GM23338 (cell line): ENCODE results near the gene NUDC. TPM values are rescaled to one million over a fixed set of nuclear protein-coding genes. Genes with fewer than 3 reads are reported as not detected.
A peak's percentile ranks its signal among the peaks of the same experiment; 100 is the strongest.

Source experiments
- ATAC-seq: fragments of 200-7000 bp; cut with Tn5 transposase; 3 replicates; pipeline ENCODE4 v1.9.1; 2020
- DNase-seq: peaks from one replicate; pipeline ENCODE4 v3.0.0-alpha.2; 2015; ENCODE audit warnings: low spot score
- H2AFZ ChIP-seq: fragments of 200-600 bp; sonication (generic); 2 replicates; pipeline ENCODE4 v1.8.0; 2016; ENCODE audit warnings: antibody characterized with exemption, mild to moderate bottlenecking, moderate library complexity
- H3F3A ChIP-seq: fragments of 200-600 bp; sonication (generic); replicated peaks from 2 replicates; pipeline ENCODE4 v1.8.0; 2017; ENCODE audit warnings: antibody characterized with exemption, mixed run types, low read depth
- H3K27ac ChIP-seq: fragments of 200-600 bp; sonication (generic); 2 replicates; pipeline ENCODE4 v1.6.1; 2016; ENCODE audit warnings: low read depth
- H3K27me3 ChIP-seq: fragments of 200-600 bp; sonication (generic); 2 replicates; pipeline ENCODE4 v1.8.0; 2016; ENCODE audit warnings: mild to moderate bottlenecking, mixed run types, moderate library complexity; ENCODE audit not compliant: insufficient read depth
- H3K36me3 ChIP-seq: fragments of 200-600 bp; sonication (generic); 2 replicates; pipeline ENCODE4 v1.8.0; 2016; ENCODE audit warnings: mild to moderate bottlenecking; ENCODE audit not compliant: insufficient read depth
- H3K4me1 ChIP-seq: fragments of 200-600 bp; sonication (generic); 2 replicates; pipeline ENCODE4 v1.8.0; 2016; ENCODE audit warnings: mild to moderate bottlenecking, moderate library complexity; ENCODE audit not compliant: insufficient read depth
- H3K4me2 ChIP-seq: fragments of 200-600 bp; sonication (generic); 2 replicates; pipeline ENCODE4 v1.7.1; 2017; ENCODE audit warnings: mixed run types
- H3K4me3 ChIP-seq: fragments of 200-600 bp; sonication (generic); 2 replicates; pipeline ENCODE4 v1.6.1; 2016; ENCODE audit warnings: mixed run types
- H3K79me2 ChIP-seq: fragments of 200-600 bp; sonication (generic); replicated peaks from 2 replicates; pipeline ENCODE4 v1.8.0; 2017; ENCODE audit warnings: mild to moderate bottlenecking; ENCODE audit not compliant: insufficient read depth
- H3K9me2 ChIP-seq: fragments of 200-600 bp; sonication (generic); 2 replicates; pipeline ENCODE4 v1.8.0; 2017; ENCODE audit not compliant: insufficient read depth
- H4K20me1 ChIP-seq: fragments of 200-600 bp; sonication (generic); replicated peaks from 2 replicates; pipeline ENCODE4 v1.8.0; 2017; ENCODE audit warnings: mild to moderate bottlenecking; ENCODE audit not compliant: insufficient read depth
- H3K27ac Mint-ChIP-seq: 2 replicates; pipeline ENCODE4 v1.8.0; 2020; ENCODE audit warnings: inconsistent platforms, mild to moderate bottlenecking, moderate library complexity, mixed read lengths
- H3K27me3 Mint-ChIP-seq: 3 replicates; pipeline ENCODE4 v1.8.0; 2022; ENCODE audit warnings: low read depth, mild to moderate bottlenecking, moderate library complexity, mixed read lengths, inconsistent platforms; ENCODE audit not compliant: insufficient read depth, poor library complexity
- H3K36me3 Mint-ChIP-seq: 3 replicates; pipeline ENCODE4 v1.8.0; 2021; ENCODE audit warnings: low read depth, mild to moderate bottlenecking, inconsistent platforms, moderate library complexity, mixed read lengths
- H3K4me1 Mint-ChIP-seq: 3 replicates; pipeline ENCODE4 v1.8.0; 2020; ENCODE audit warnings: mild to moderate bottlenecking, inconsistent platforms, mixed read lengths
- H3K4me3 Mint-ChIP-seq: 3 replicates; pipeline ENCODE4 v1.8.0; 2021; ENCODE audit warnings: moderate library complexity, mild to moderate bottlenecking, inconsistent platforms, mixed read lengths
- H3K9me3 Mint-ChIP-seq: 3 replicates; pipeline ENCODE4 v1.8.0; 2020; ENCODE audit warnings: moderate library complexity, mild to moderate bottlenecking, inconsistent platforms, mixed read lengths
- CREB1 ChIP-seq: fragments of 250-450 bp; sonication (Bioruptor Pico); IDR thresholded peaks from 2 replicates; pipeline ENCODE4 v1.5.0; 2020; ENCODE audit warnings: low read depth, mild to moderate bottlenecking, moderate library complexity
- EZH2 ChIP-seq: fragments of 200-600 bp; sonication (generic); IDR thresholded peaks from one replicate; pipeline ENCODE4 v1.8.0; 2017; ENCODE audit warnings: antibody characterized with exemption, mild to moderate bottlenecking, low read depth; ENCODE audit not compliant: unreplicated experiment
- EZH2phosphoT487 ChIP-seq: fragments of 200-600 bp; sonication (generic); IDR thresholded peaks from one replicate; pipeline ENCODE4 v1.8.1; 2018; ENCODE audit warnings: antibody characterized with exemption; ENCODE audit not compliant: unreplicated experiment
- JUNB ChIP-seq: IDR thresholded peaks from one replicate; pipeline ENCODE4 v1.6.1; 2016; ENCODE audit warnings: antibody characterized with exemption; ENCODE audit not compliant: unreplicated experiment
- NANOG ChIP-seq: IDR thresholded peaks from 2 replicates; pipeline ENCODE4 v1.6.1; 2016; ENCODE audit warnings: antibody characterized with exemption, borderline replicate concordance
- POLR2AphosphoS5 ChIP-seq: IDR thresholded peaks from 2 replicates; pipeline ENCODE4 v1.6.1; 2016; ENCODE audit warnings: antibody characterized with exemption, low read depth
- STAT1 ChIP-seq: IDR thresholded peaks from one replicate; pipeline ENCODE4 v1.6.1; 2016; ENCODE audit warnings: antibody characterized with exemption; ENCODE audit not compliant: unreplicated experiment
- ZNF114 ChIP-seq: fragments of 250-450 bp; sonication (Bioruptor Pico); IDR thresholded peaks from 2 replicates; pipeline ENCODE4 v1.5.0; 2020; ENCODE audit warnings: mild to moderate bottlenecking, moderate library complexity
- ZNF331 ChIP-seq: fragments of 250-450 bp; sonication (Bioruptor Pico); IDR thresholded peaks from 2 replicates; pipeline ENCODE4 v1.5.0; 2020; ENCODE audit warnings: low read depth, mild to moderate bottlenecking, moderate library complexity
- polyA plus RNA-seq: library from polyadenylated mRNA; unstranded; fragments of >200 nt; fragmentation: Nextera tagmentation; extraction: Ambion mirVana; gene quantifications from 2 replicates; pipeline ENCODE4 v1.2.1, GENCODE V29; 2016
- total RNA-seq: library from RNA; depleted of rRNA; stranded (reverse); fragments of >200 nt; shearing (Covaris generic); gene quantifications from 2 replicates; pipeline ENCODE4 v1.2.3, GENCODE V29; 2014
- TF ChIP-seq, protein P1 (sequence below): IDR thresholded peaks from one replicate; pipeline ENCODE4 v1.6.1; 2018; ENCODE audit warnings: antibody characterized with exemption; ENCODE audit not compliant: unreplicated experiment
- TF ChIP-seq, protein P2 (sequence below): fragments of 250-450 bp; sonication (Bioruptor Pico); IDR thresholded peaks from 2 replicates; pipeline ENCODE4 v1.5.0; 2020; ENCODE audit warnings: mild to moderate bottlenecking, moderate library complexity
- TF ChIP-seq, protein P3 (sequence below), 2 experiments: fragments of 200-600 bp in 1 of 2; sonication (generic) in 1 of 2; conservative IDR thresholded peaks; 2 replicates each; pipeline versions ENCODE4 v1.5.1 to v1.6.1; 2016 to 2017; ENCODE audit warnings: antibody characterized with exemption in 2 of 2, low read depth in 2 of 2, mild to moderate bottlenecking in 2 of 2, moderate library complexity in 1 of 2
- TF ChIP-seq, protein P4 (sequence below): IDR thresholded peaks from 2 replicates; pipeline ENCODE4 v1.6.1; 2016; ENCODE audit warnings: antibody characterized with exemption

The NUDC gene
- total and polyA plus RNA-seq, 2 experiments from 2014 or later = 96.2 to 224 TPM

DNA sequence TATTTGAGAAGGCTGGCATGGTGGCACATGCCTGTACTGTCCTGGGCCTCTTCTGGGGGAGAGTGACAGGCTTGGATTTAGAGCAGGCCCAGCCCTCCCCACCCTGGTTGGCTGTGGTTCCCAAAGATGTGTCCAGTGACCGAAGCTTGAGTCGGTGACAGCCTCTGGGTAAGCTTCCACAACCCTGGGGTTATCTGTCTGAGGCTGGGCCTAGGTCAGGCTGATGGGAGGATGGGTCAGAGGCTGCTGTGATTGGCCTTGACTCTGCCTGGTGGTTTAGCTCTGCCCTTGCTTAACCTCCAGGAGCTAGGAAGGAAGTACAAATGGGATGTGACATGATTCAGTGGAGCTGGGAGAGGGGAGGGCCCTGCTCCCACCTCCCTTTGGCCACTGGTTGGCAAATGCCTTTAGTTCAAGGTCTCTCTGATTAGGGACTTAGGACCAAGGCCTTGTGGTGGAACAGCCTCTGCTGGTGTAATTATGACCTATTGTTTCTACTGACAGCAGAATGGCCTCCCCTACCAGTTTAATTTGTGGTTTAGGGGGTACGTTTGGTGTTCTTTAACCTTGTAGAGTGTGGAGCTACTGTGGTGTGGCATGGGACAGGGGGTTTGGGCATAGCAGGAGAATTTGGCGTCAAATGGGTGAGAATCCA lies 16.6 kb downstream of the NUDC start:
- H3K79me2 ChIP-seq = peaks cover 39% of the 10 kb centered on the region
- H3F3A ChIP-seq = peaks cover 8% of the 10 kb centered on the region; the same call in 1 of the 2 replicates
- peaks cover 63% of the 10 kb centered on the region for H3K36me3 Mint-ChIP-seq
- H3K27me3 Mint-ChIP-seq = peaks cover 3% of the 10 kb centered on the region
- H4K20me1 ChIP-seq = peaks cover 22% of the 10 kb centered on the region
- ATAC-seq (peak; percentile 38; the same call in 1 of the 3 replicates), DNase-seq (no peak)
- 0 out of 3 replicates have a peak, but pooled peaks cover 3% of the 10 kb centered on the region for H3K4me1 Mint-ChIP-seq
- H2AFZ ChIP-seq = no peak overlapping the region
- H3K4me3 ChIP-seq = no peak overlapping the region
- no peak overlapping the region for H3K4me2 ChIP-seq
- no peaks in the 10 kb centered on the region for H3K9me2 ChIP-seq
- H3K27ac Mint-ChIP-seq = peak overlapping the region; percentile 79
- 0 out of 2 replicates have a peak, but pooled peaks cover 7% of the 10 kb centered on the region for H3K4me1 ChIP-seq
- peaks cover 27% of the 10 kb centered on the region for H3K36me3 ChIP-seq
- H3K9me3 Mint-ChIP-seq = no peaks in the 10 kb centered on the region
- H3K27me3 ChIP-seq = no peaks in the 10 kb centered on the region
- TF ChIP-seq JUNB (no peak), ZNF331 (CRISPR knock-in tag) (no peak), EZH2phosphoT487 (no peak), POLR2AphosphoS5 (no peak), CREB1 (no peak), ZNF114 (CRISPR knock-in tag) (no peak), EZH2 (no peak), NANOG (no peak), STAT1 (no peak)
- TF ChIP-seq, protein P1, sequence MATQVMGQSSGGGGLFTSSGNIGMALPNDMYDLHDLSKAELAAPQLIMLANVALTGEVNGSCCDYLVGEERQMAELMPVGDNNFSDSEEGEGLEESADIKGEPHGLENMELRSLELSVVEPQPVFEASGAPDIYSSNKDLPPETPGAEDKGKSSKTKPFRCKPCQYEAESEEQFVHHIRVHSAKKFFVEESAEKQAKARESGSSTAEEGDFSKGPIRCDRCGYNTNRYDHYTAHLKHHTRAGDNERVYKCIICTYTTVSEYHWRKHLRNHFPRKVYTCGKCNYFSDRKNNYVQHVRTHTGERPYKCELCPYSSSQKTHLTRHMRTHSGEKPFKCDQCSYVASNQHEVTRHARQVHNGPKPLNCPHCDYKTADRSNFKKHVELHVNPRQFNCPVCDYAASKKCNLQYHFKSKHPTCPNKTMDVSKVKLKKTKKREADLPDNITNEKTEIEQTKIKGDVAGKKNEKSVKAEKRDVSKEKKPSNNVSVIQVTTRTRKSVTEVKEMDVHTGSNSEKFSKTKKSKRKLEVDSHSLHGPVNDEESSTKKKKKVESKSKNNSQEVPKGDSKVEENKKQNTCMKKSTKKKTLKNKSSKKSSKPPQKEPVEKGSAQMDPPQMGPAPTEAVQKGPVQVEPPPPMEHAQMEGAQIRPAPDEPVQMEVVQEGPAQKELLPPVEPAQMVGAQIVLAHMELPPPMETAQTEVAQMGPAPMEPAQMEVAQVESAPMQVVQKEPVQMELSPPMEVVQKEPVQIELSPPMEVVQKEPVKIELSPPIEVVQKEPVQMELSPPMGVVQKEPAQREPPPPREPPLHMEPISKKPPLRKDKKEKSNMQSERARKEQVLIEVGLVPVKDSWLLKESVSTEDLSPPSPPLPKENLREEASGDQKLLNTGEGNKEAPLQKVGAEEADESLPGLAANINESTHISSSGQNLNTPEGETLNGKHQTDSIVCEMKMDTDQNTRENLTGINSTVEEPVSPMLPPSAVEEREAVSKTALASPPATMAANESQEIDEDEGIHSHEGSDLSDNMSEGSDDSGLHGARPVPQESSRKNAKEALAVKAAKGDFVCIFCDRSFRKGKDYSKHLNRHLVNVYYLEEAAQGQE = no peak
- TF ChIP-seq, protein P2, sequence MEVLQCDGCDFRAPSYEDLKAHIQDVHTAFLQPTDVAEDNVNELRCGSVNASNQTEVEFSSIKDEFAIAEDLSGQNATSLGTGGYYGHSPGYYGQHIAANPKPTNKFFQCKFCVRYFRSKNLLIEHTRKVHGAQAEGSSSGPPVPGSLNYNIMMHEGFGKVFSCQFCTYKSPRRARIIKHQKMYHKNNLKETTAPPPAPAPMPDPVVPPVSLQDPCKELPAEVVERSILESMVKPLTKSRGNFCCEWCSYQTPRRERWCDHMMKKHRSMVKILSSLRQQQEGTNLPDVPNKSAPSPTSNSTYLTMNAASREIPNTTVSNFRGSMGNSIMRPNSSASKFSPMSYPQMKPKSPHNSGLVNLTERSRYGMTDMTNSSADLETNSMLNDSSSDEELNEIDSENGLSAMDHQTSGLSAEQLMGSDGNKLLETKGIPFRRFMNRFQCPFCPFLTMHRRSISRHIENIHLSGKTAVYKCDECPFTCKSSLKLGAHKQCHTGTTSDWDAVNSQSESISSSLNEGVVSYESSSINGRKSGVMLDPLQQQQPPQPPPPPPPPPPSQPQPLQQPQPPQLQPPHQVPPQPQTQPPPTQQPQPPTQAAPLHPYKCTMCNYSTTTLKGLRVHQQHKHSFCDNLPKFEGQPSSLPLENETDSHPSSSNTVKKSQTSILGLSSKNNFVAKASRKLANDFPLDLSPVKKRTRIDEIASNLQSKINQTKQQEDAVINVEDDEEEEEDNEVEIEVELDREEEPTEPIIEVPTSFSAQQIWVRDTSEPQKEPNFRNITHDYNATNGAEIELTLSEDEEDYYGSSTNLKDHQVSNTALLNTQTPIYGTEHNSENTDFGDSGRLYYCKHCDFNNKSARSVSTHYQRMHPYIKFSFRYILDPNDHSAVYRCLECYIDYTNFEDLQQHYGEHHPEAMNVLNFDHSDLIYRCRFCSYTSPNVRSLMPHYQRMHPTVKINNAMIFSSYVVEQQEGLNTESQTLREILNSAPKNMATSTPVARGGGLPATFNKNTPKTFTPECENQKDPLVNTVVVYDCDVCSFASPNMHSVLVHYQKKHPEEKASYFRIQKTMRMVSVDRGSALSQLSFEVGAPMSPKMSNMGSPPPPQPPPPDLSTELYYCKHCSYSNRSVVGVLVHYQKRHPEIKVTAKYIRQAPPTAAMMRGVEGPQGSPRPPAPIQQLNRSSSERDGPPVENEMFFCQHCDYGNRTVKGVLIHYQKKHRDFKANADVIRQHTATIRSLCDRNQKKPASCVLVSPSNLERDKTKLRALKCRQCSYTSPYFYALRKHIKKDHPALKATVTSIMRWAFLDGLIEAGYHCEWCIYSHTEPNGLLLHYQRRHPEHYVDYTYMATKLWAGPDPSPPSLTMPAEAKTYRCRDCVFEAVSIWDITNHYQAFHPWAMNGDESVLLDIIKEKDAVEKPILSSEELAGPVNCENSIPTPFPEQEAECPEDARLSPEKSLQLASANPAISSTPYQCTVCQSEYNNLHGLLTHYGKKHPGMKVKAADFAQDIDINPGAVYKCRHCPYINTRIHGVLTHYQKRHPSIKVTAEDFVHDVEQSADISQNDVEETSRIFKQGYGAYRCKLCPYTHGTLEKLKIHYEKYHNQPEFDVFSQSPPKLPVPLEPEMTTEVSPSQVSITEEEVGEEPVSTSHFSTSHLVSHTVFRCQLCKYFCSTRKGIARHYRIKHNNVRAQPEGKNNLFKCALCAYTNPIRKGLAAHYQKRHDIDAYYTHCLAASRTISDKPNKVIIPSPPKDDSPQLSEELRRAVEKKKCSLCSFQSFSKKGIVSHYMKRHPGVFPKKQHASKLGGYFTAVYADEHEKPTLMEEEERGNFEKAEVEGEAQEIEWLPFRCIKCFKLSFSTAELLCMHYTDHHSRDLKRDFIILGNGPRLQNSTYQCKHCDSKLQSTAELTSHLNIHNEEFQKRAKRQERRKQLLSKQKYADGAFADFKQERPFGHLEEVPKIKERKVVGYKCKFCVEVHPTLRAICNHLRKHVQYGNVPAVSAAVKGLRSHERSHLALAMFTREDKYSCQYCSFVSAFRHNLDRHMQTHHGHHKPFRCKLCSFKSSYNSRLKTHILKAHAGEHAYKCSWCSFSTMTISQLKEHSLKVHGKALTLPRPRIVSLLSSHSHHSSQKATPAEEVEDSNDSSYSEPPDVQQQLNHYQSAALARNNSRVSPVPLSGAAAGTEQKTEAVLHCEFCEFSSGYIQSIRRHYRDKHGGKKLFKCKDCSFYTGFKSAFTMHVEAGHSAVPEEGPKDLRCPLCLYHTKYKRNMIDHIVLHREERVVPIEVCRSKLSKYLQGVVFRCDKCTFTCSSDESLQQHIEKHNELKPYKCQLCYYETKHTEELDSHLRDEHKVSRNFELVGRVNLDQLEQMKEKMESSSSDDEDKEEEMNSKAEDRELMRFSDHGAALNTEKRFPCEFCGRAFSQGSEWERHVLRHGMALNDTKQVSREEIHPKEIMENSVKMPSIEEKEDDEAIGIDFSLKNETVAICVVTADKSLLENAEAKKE (CRISPR knock-in tag) = no peak
- TF ChIP-seq, protein P3, sequence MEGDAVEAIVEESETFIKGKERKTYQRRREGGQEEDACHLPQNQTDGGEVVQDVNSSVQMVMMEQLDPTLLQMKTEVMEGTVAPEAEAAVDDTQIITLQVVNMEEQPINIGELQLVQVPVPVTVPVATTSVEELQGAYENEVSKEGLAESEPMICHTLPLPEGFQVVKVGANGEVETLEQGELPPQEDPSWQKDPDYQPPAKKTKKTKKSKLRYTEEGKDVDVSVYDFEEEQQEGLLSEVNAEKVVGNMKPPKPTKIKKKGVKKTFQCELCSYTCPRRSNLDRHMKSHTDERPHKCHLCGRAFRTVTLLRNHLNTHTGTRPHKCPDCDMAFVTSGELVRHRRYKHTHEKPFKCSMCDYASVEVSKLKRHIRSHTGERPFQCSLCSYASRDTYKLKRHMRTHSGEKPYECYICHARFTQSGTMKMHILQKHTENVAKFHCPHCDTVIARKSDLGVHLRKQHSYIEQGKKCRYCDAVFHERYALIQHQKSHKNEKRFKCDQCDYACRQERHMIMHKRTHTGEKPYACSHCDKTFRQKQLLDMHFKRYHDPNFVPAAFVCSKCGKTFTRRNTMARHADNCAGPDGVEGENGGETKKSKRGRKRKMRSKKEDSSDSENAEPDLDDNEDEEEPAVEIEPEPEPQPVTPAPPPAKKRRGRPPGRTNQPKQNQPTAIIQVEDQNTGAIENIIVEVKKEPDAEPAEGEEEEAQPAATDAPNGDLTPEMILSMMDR (conservative IDR thresholded peaks at IDR 0.05; ENCODE audit: low read depth in 2 of 2) = no peak
- TF ChIP-seq, protein P4, sequence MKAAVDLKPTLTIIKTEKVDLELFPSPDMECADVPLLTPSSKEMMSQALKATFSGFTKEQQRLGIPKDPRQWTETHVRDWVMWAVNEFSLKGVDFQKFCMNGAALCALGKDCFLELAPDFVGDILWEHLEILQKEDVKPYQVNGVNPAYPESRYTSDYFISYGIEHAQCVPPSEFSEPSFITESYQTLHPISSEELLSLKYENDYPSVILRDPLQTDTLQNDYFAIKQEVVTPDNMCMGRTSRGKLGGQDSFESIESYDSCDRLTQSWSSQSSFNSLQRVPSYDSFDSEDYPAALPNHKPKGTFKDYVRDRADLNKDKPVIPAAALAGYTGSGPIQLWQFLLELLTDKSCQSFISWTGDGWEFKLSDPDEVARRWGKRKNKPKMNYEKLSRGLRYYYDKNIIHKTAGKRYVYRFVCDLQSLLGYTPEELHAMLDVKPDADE = no peak
- no peak overlapping the region for H3K4me3 Mint-ChIP-seq
- H3K27ac ChIP-seq = peak overlapping the region; percentile 59; the same call in 1 of the 2 replicates
